ENCODE measurements around the gene PLCB1. TPM values are rescaled to one million over a fixed set of nuclear protein-coding genes. Genes with fewer than 3 reads are reported as not detected.

The PLCB1 gene
- polyA plus RNA-seq, 3 donors from 2014 or later, result 11.0 to 20.4 (median 12.6) TPM

DNA sequence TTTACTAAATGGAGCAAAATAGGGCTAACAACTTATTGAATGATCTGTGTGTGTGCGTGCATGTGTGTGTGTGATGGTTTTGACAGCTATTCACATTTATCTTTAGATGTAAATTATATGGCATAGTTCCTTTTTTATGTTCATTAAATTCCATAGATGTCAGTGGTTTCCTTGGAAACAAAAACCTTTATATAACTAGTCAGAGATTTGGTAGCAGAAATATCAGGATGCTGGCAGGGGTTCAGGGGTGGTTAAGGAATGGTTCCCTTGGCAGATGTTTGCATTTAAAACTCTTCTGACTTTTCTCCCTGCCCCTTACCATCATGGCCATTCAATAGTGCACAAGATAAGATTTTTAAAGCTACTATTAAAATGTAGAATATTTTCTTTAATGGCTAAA is 256.6 kb downstream of the PLCB1 start:
- Mint-ChIP-seq H3K27me3 (ENCODE audit: low read depth in 3 of 3) (peaks cover 0 to 5% (median 0%) of the 10 kb centered on the region in 3 donors), H3K36me3 (no peaks in the 10 kb centered on the region), H3K4me3 (no peak overlapping the region), H3K4me1 (peaks cover 31 to 46% of the 10 kb centered on the region in 2 donors), H3K9me3 (no peaks in the 10 kb centered on the region), H3K27ac (no peak overlapping the region)
- DNase-seq, result no peak

DNA sequence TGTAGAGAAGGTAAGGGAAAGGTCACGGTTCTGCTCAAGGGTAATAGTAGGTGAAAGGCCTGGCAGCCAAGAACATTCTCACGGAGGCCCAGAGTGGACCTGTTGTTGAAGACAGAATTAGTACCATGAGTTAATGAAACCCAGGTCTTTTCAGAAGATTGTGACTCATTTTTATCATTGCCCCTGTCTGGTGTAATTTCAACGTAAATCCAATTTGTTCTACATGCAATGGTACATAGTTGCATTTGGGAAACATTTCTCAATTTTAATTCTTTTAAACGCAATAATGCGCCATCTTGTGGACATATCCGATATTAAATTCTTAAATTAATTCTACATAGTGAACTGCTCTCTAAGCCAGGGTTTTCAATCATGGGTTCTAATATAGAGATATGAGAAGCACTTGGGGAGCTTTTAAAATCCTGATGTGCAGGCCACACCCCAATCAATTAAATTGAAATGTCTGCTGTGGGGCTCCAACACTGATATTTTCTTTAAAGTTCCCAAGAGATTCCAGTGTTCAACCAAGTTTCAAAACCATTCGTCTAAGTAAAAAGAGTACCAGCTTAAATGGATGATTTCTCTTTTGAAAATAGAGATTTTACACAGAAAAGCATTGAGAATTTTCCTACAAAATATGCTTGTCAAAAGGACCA is 257.4 kb downstream of the PLCB1 start:
- DNase-seq, result peak; percentile 15 to 42 (median 30)
- Mint-ChIP-seq H3K36me3 (no peaks in the 10 kb centered on the region), H3K27ac (no peak overlapping the region), H3K4me1 (peaks cover 36 to 45% of the 10 kb centered on the region in 2 donors), H3K4me3 (no peak overlapping the region), H3K9me3 (no peaks in the 10 kb centered on the region), H3K27me3 (ENCODE audit: low read depth in 3 of 3) (peaks cover 0 to 5% (median 0%) of the 10 kb centered on the region in 3 donors)

DNA sequence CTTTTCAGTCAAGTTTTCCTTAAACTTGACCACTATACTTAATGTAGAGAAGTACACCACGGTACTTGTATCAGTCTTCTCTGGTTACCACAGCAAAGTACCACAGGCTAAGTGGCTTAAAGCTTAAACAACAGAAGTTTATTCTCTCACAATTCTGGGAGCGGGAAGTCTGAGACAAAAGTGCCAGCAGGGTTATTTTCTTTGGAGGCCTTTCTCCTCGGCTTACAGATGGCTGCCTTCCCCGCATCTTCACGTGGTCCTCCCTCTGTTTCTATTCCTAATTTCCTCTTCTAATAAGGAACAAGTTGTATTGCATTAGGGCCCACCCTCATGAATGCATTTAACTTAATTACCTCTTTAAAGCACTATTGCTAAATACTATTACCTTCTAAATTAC is 258.0 kb downstream of the PLCB1 start:
- Mint-ChIP-seq H3K27ac (peak overlapping the region in 1 of 6 donors; percentile 14), H3K36me3 (no peaks in the 10 kb centered on the region), H3K27me3 (ENCODE audit: low read depth in 3 of 3) (peaks cover 0 to 5% (median 0%) of the 10 kb centered on the region in 3 donors), H3K9me3 (no peaks in the 10 kb centered on the region), H3K4me3 (no peak overlapping the region), H3K4me1 (peaks cover 36 to 47% of the 10 kb centered on the region in 2 donors)
- DNase-seq, result no peak

DNA sequence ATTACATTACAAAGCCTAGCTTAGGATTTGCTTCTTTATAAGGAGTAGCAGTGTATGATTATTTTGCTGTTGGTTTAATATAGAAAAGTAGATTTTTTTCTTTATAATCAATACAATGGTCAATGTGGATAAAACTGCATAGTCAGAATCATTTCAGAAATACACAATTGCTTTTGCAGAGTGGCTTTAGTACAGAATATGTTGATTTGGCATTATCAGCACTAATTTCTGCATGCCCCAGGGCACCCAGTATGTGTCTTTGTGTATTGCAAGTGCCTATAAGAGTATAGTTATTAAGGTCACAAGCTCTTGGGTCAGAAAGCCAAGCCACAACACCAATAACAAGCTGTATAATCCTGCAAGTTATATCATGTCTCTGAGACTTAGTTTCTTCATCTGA is 258.4 kb downstream of the PLCB1 start:
- Mint-ChIP-seq H3K9me3 (no peaks in the 10 kb centered on the region), H3K4me1 (peaks cover 36 to 47% of the 10 kb centered on the region in 2 donors), H3K36me3 (no peaks in the 10 kb centered on the region), H3K27ac (no peak overlapping the region), H3K4me3 (no peak overlapping the region), H3K27me3 (ENCODE audit: low read depth in 3 of 3) (peaks cover 0 to 5% (median 0%) of the 10 kb centered on the region in 3 donors)
- DNase-seq, result no peak

DNA sequence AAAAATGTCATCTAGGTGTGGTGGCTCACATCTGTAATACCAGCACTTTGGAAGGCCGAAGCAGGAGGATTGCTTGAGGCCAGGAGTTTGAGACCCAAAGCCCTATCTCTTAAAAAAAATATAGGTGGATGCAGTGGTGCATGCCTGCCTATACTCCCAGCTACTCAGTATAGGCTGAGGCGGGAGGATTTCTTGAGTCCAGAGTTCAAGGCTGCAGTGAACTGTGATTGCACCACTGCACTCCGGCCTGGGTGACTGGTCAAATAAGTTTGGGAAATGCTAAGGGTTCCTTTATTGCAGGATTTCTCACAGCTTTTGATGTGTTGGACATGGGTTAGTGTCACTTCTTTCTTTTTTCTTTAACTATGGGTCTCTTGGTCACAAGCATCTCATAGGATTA is 261.3 kb downstream of the PLCB1 start:
- no peaks in the 10 kb centered on the region for H3K36me3 Mint-ChIP-seq
- H3K9me3 Mint-ChIP-seq, result no peaks in the 10 kb centered on the region
- H3K4me1 Mint-ChIP-seq, result peaks cover 16 to 28% of the 10 kb centered on the region in 2 donors
- peaks cover 0 to 3% (median 0%) of the 10 kb centered on the region in 3 donors for H3K27me3 Mint-ChIP-seq (ENCODE audit: low read depth in 3 of 3)
- H3K27ac Mint-ChIP-seq, result no peak overlapping the region
- H3K4me3 Mint-ChIP-seq, result no peak overlapping the region
- DNase-seq, result no peak

DNA sequence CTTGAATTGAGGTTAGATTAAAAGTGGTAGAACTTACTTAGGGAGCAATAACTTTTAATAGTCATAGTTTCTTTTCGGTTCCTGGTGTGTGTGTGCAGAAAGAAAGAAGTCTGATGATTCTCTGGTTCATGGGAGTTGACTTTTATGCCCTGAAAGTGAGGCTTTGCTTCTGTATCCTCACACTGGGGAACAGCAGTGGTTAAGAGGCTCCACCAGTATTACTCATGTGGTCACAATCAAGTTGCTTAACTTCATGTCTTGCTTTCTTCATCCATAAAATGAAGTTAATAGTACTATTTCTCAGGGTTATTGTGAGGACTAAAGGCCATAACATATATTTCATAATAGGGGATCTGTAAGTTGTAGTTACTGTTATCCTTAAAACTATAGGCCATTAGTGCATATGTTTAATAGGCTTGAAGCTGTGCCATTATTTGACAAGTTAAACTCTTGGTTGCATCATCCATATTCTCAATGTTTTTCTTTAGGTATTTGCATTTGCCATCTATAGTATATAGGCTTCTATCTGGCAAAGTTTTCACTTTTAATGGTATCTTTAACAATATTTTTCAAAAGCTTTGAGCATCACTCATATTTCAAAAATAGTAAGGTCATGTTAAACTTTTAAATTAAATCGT is 262.4 kb downstream of the PLCB1 start:
- H3K27ac Mint-ChIP-seq, result peak overlapping the region in 1 of 6 donors; percentile 11

DNA sequence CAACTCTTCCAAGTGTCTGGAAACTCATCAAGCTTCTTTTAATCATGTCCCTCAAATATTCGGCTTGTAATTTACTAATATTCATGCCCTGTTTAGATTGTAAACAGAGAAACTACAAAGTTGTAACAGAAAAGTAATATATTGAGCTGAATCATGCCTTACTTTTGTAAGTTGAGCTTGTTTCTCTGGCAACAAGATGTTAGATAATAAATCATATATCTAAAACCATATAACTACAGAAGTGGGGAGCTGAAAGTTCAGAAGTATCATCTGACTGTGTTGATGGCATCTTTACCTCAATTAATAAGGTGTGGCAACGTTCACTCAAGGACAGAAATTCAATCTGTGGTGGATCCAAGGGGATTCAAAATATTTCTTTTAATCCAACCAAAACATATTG is 263.9 kb downstream of the PLCB1 start:
- Mint-ChIP-seq H3K27ac (no peak overlapping the region), H3K4me3 (no peak overlapping the region), H3K9me3 (no peaks in the 10 kb centered on the region), H3K4me1 (peaks cover 32 to 44% of the 10 kb centered on the region in 2 donors), H3K36me3 (peaks cover 0 to 8% (median 0%) of the 10 kb centered on the region in 3 donors), H3K27me3 (ENCODE audit: low read depth in 3 of 3) (peaks cover 0 to 2% (median 2%) of the 10 kb centered on the region in 3 donors)
- DNase-seq, result no peak

More for the DNA sequence above, 262.4 kb downstream of the PLCB1 start:
- DNase-seq, result no peak
- Mint-ChIP-seq H3K36me3 (peaks cover 0 to 4% (median 0%) of the 10 kb centered on the region in 3 donors), H3K4me3 (no peak overlapping the region), H3K27me3 (ENCODE audit: low read depth in 3 of 3) (peaks cover 0 to 2% (median 2%) of the 10 kb centered on the region in 3 donors), H3K4me1 (peaks cover 22 to 32% of the 10 kb centered on the region in 2 donors), H3K9me3 (no peaks in the 10 kb centered on the region)

DNA sequence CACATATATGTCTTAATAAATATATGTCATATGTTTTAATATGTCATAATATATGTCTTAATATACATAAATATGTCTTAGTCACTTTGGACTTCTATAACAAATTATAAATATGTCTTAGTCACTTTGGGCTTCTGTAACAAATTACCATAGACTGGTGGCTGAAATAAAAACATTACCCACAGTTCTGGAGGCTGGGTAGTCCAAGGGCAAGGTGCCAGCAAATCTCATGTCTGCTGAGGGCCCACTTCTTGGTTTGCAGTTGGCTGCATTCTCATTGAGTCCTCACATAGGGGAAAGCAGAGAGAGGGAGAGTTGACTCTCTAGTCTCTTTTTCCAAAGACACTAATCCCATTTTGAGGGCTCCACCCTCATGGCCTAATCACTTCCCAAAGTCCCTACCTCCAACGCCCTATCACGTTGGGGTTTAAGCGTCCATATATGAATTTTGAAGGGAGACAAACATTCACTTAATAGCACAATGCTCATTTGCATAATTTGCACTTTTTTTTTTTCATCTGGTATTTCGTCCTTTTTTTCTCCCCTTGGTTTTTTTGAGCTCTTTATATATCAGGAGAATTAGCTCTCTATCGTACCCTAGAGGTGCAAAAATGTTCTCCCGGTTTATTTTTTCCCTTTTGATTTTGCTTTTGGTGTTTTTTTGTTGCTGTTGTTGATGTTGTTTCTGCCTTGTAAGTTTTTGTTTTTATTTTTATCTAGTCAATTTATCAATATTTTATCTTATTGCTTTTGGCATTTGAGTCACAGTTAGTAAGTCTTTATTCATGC is 266.4 kb downstream of the PLCB1 start:
- no peak overlapping the region for H3K4me3 Mint-ChIP-seq
- peaks cover 0 to 2% (median 2%) of the 10 kb centered on the region in 3 donors for H3K27me3 Mint-ChIP-seq (ENCODE audit: low read depth in 3 of 3)
- H3K4me1 Mint-ChIP-seq, result peaks cover 39 to 58% of the 10 kb centered on the region in 2 donors
- peak overlapping the region in 3 of 6 donors; percentile 8 to 55 (median 29) for H3K27ac Mint-ChIP-seq
- peaks cover 0 to 10% (median 0%) of the 10 kb centered on the region in 3 donors for H3K36me3 Mint-ChIP-seq
- no peaks in the 10 kb centered on the region for H3K9me3 Mint-ChIP-seq
- no peak for DNase-seq

DNA sequence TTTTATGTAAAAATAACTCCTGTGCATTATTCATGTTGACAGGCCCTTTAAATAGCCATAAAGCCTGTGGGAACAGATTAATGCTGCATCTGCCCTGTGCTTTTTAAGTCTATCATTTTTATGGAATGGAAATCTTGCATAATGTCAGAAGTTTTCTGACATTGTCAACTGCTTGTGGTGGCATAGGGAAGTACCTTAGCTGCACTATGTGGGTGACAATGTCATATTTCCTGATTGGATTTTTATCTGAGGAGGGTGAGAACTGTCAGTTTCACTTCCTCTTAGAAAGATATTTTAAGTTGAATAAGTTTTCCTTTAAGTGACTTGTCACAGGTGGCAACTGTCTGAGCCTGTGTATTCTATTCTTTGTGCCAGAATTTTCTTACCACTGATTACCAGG is 267.9 kb downstream of the PLCB1 start:
- peaks cover 32 to 57% of the 10 kb centered on the region in 2 donors for H3K4me1 Mint-ChIP-seq
- no peaks in the 10 kb centered on the region for H3K9me3 Mint-ChIP-seq
- peaks cover 0 to 11% (median 0%) of the 10 kb centered on the region in 3 donors for H3K36me3 Mint-ChIP-seq
- H3K4me3 Mint-ChIP-seq, result peak overlapping the region; percentile 42 to 73 (median 65)
- peaks cover 0 to 2% (median 2%) of the 10 kb centered on the region in 3 donors for H3K27me3 Mint-ChIP-seq (ENCODE audit: low read depth in 3 of 3)
- H3K27ac Mint-ChIP-seq, result peak overlapping the region in 5 of 6 donors; percentile 51 to 77 (median 62)
- DNase-seq, result peak; percentile 45 to 58 (median 47)

DNA sequence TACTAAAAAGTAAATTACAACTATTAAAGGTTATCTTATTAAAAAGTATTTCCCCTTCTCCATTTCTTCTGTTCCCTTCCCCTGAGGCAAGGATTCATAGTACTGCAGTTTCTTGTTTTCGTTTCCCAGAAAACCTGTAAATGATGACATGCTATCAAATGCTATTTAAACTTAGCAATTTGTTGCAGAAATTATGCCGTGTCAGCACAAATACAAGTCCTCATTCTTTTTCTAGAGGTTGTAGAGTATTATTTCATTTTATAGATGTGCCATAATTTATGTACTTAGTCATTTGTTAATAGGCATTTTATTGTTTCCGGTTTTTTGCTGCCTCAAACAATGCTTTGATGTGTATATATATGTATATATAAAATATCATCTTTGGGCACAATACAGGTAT is 268.4 kb downstream of the PLCB1 start:
- H3K4me3 Mint-ChIP-seq, result peak overlapping the region in 2 of 5 donors; percentile 33 to 48
- peaks cover 36 to 63% of the 10 kb centered on the region in 2 donors for H3K4me1 Mint-ChIP-seq
- peak overlapping the region in 5 of 6 donors; percentile 23 to 77 (median 62) for H3K27ac Mint-ChIP-seq
- H3K27me3 Mint-ChIP-seq (ENCODE audit: low read depth in 3 of 3), result peaks cover 0 to 2% (median 2%) of the 10 kb centered on the region in 3 donors
- no peaks in the 10 kb centered on the region for H3K9me3 Mint-ChIP-seq
- H3K36me3 Mint-ChIP-seq, result peaks cover 0 to 11% (median 0%) of the 10 kb centered on the region in 3 donors
- DNase-seq, result no peak

DNA sequence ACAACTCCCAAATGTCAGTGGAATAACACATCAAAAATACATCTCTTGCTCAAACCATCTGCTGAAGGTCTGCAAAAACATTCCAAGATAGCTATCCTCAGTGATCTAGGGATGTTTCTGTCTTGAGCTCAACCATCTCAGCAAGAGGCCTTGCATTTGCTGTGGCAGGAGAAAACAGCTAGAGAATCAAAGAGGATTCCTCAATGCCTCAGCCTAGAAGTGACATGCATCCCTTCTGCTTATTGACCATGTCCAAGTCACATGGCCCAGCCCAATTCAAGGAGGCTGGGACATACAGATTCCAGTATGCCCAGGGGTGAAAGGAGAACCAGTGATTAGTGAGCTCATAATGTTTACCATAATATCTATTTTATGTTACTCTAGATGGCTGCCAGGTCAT is 269.5 kb downstream of the PLCB1 start:
- Mint-ChIP-seq H3K27me3 (ENCODE audit: low read depth in 3 of 3) (peaks cover 0 to 2% (median 2%) of the 10 kb centered on the region in 3 donors), H3K4me1 (peaks cover 36 to 68% of the 10 kb centered on the region in 2 donors), H3K27ac (peak overlapping the region in 2 of 6 donors; percentile 24 to 43), H3K36me3 (peaks cover 0 to 11% (median 0%) of the 10 kb centered on the region in 3 donors), H3K9me3 (no peaks in the 10 kb centered on the region), H3K4me3 (no peak overlapping the region)
- DNase-seq, result no peak

DNA sequence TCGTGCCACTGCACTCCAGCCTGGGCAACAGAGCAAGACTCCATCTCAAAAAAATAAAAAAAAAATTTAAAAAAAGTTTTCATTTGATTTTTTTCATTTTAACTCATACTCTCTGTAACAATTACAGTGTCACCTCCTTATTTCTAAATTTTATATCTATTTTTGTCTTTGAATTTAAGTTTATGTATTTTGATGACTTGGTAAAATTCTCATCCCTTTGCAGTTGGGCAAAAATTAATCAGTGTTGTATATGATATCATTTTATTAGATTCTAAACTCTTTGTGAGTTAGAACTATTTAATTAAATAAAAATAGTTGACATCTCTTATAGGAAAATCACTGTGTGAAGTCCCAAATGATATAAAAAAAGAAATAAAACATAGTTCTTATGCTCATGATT is 270.7 kb downstream of the PLCB1 start:
- no peak for DNase-seq
- H3K4me1 Mint-ChIP-seq, result peaks cover 34 to 65% of the 10 kb centered on the region in 2 donors
- peaks cover 0 to 11% (median 4%) of the 10 kb centered on the region in 3 donors for H3K36me3 Mint-ChIP-seq
- H3K27me3 Mint-ChIP-seq (ENCODE audit: low read depth in 3 of 3), result peaks cover 0 to 2% (median 2%) of the 10 kb centered on the region in 3 donors
- no peaks in the 10 kb centered on the region for H3K9me3 Mint-ChIP-seq
- H3K4me3 Mint-ChIP-seq, result no peak overlapping the region
- H3K27ac Mint-ChIP-seq, result no peak overlapping the region

DNA sequence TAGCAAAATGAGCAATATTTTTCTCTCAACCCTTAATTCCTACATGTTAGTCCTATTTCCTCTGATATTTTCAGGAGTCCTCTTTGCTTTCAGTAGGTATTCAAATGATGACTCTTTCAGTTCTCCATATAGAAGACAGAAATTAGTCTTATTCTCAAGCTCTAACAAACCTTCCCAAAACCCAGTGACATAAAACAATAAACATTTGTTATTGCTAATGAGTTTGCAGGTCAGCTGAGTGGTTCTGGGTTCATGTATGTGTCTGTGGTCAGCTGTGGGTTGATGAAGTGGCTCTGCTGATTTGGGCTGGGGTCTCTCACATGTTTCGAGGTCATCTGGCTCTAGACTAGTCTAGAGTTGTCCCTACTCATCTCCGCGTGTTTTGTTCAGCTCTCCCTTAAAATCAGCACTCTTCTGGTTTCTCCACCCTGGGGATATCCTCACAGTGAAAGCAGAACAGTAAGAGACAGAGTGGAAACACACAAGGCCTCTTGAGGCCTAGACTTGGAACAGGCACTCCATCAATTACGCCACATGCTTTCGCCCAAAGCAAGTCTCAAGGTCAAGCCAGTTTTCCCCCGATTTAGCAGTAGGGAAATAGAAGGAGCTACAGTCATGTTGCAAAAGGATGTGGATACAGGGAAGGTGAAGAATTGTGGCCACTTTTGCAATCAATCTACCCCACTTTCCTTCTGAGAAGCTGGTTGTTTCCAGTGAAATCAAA is 273.0 kb downstream of the PLCB1 start:
- H3K36me3 Mint-ChIP-seq, result peaks cover 0 to 4% (median 3%) of the 10 kb centered on the region in 3 donors
- H3K4me3 Mint-ChIP-seq, result no peak overlapping the region
- no peak for DNase-seq
- H3K27ac Mint-ChIP-seq, result peak overlapping the region in 3 of 6 donors; percentile 20 to 33 (median 26)
- H3K27me3 Mint-ChIP-seq (ENCODE audit: low read depth in 3 of 3), result peaks cover 0 to 2% (median 0%) of the 10 kb centered on the region in 3 donors
- H3K4me1 Mint-ChIP-seq, result peaks cover 18 to 43% of the 10 kb centered on the region in 2 donors
- no peaks in the 10 kb centered on the region for H3K9me3 Mint-ChIP-seq
